Left cardiac atrium (tissue), 4 donors: ENCODE results near the gene CARD14. TPM values are rescaled to one million over a fixed set of nuclear protein-coding genes. Genes with fewer than 3 reads are reported as not detected.

ENCODE experiments used
- ATAC-seq, 2 donors: fragments of 200-7000 bp; cut with Tn5 transposase; one replicate each; pipeline ENCODE4 v1.9.1; 2020; ENCODE audit warnings: mild to moderate bottlenecking in 2 of 2, moderate library complexity in 2 of 2
- DNase-seq: peaks from one replicate; pipeline ENCODE4 v3.0.0-alpha.2; 2020
- intact Hi-C, 2 donors: fragments of 100-400 bp; cut with DNase I; formaldehyde crosslinking; loops; one replicate each; pipeline versions ENCODE4 v1.14.1 to v1.15.1; 2022 to 2023
- total RNA-seq, 2 donors: library from RNA; stranded (reverse); fragmentation: NEBNext Ultra II Directional; extraction: Animal tissue kit (Norgen Biotek cat#: 25700); gene quantifications; one replicate each; pipeline ENCODE4 v1.2.1, GENCODE V29; 2021
- donor health status: DM: no; HTN: yes; CAD: no.
- donor health status: DM: no; HTN: yes; CAD: no; lungs with severe emphysema.
- donor health status: DM: yes; HTN: yes; CAD: no.
- donor health status: Dilated cardiomyopathy.

Gene CARD14
- total RNA-seq, 2 donors from 2014 or later = not detected

GRCh38 chr17:80201446-80201845 lies 31.6 kb downstream of the CARD14 start:
- ATAC-seq (no peak), DNase-seq (no peak)
- intact Hi-C loops = no loop called here

- ATAC-seq (no peak), DNase-seq (no peak)
- intact Hi-C loops = no loop called here
These were observed 32.4 kb downstream of the CARD14 start for GRCh38 chr17:80202197-80202596.

- intact Hi-C loops = no loop called here
These were observed 33.7 kb downstream of the CARD14 start for GRCh38 chr17:80203471-80203963.

GRCh38 chr17:80204626-80205468 lies 35.0 kb downstream of the CARD14 start:
- no peak for DNase-seq
- no peak for ATAC-seq
- intact Hi-C loops = no loop called here

More at GRCh38 chr17:80203471-80203963, 33.7 kb downstream of the CARD14 start:
- ATAC-seq (no peak), DNase-seq (no peak)

- intact Hi-C loops = no loop called here
- DNase-seq (no peak), ATAC-seq (no peak)
These were observed 36.0 kb downstream of the CARD14 start for GRCh38 chr17:80205811-80206210.

- no peak for ATAC-seq
- DNase-seq = no peak
- intact Hi-C loops = no loop called here
These were observed 38.2 kb downstream of the CARD14 start for GRCh38 chr17:80208050-80208449.

GRCh38 chr17:80209765-80210164 lies 39.9 kb downstream of the CARD14 start:
- intact Hi-C loops = no loop called here
- no peak for DNase-seq
- no peak for ATAC-seq

- intact Hi-C loops = no loop called here
- ATAC-seq (no peak), DNase-seq (no peak)
These were observed 40.7 kb downstream of the CARD14 start for GRCh38 chr17:80210348-80211108.

- intact Hi-C loops = no loop called here
- ATAC-seq (no peak), DNase-seq (no peak)
These were observed 42.3 kb downstream of the CARD14 start for GRCh38 chr17:80212109-80212508.

- intact Hi-C loops = no loop called here
These were observed 42.7 kb downstream of the CARD14 start for GRCh38 chr17:80212511-80212910.

GRCh38 chr17:80212962-80213642 lies 43.3 kb downstream of the CARD14 start:
- ATAC-seq (no peak), DNase-seq (no peak)
- intact Hi-C loops = no loop called here

More at GRCh38 chr17:80212511-80212910, 42.7 kb downstream of the CARD14 start:
- DNase-seq (no peak), ATAC-seq (no peak)

- DNase-seq = no peak
- intact Hi-C loops = no loop called here
- ATAC-seq = no peak
These were observed 43.8 kb downstream of the CARD14 start for GRCh38 chr17:80213643-80213975.

- ATAC-seq (no peak), DNase-seq (no peak)
- intact Hi-C loops = no loop called here
These were observed 44.4 kb downstream of the CARD14 start for GRCh38 chr17:80214012-80214877.

- DNase-seq = no peak
- intact Hi-C loops = no loop called here
- ATAC-seq = no peak
These were observed 45.0 kb downstream of the CARD14 start for GRCh38 chr17:80214878-80215210.

GRCh38 chr17:80216473-80217456 lies 46.9 kb downstream of the CARD14 start:
- intact Hi-C loops = no loop called here
- ATAC-seq (no peak), DNase-seq (no peak)

GRCh38 chr17:80217703-80218362 lies 48.0 kb downstream of the CARD14 start:
- intact Hi-C loops = no loop called here
- DNase-seq = no peak
- no peak for ATAC-seq

- DNase-seq (no peak), ATAC-seq (no peak)
- intact Hi-C loops = no loop called here
These were observed 48.6 kb downstream of the CARD14 start for GRCh38 chr17:80218391-80218790.
